H1 (cell line): ENCODE measurements around the gene CHRNA10. TPM values are rescaled to one million over a fixed set of nuclear protein-coding genes. Genes with fewer than 3 reads are reported as not detected.

ENCODE experiments used
- CTCF ChIA-PET: fragments of 300-600 bp; sonication (Branson Sonifier 250); formaldehyde crosslinking; loops from one replicate; lab custom pipeline; 2021; ENCODE audit not compliant: partially characterized antibody; lab: Charles Lee
- POLR2A ChIA-PET: fragments of 300-600 bp; sonication (Branson Sonifier 250); formaldehyde crosslinking; loops from one replicate; lab custom pipeline; 2021; ENCODE audit warnings: inconsistent platforms; ENCODE audit not compliant: partially characterized antibody; lab: Charles Lee
- DNase-seq, 2 experiments: peaks; one replicate each; pipeline versions ENCODE4 v3.0.0 to v3.0.0-alpha.2; 2010 to 2022; ENCODE audit warnings: low spot score in 2 of 2, low read depth in 1 of 2, mixed read lengths in 1 of 2
- FAIRE-seq: peaks from 2 replicates; lab custom pipeline; 2011; peaks lifted over from hg19 to GRCh38; lab: Jason Lieb, UNC
- H2AFZ ChIP-seq: 2 replicates; pipeline ENCODE4 v1.8.1; 2012; ENCODE audit warnings: low read length, inconsistent platforms
- H2AK5ac ChIP-seq: 2 replicates; pipeline ENCODE4 v1.6.1; 2013; ENCODE audit warnings: low read depth, low read length
- H2BK120ac ChIP-seq: replicated peaks from 2 replicates; pipeline ENCODE3; 2013; ENCODE audit warnings: low read depth, low read length, inconsistent platforms
- H2BK12ac ChIP-seq: 2 replicates; pipeline ENCODE4 v1.6.1; 2013; ENCODE audit warnings: low read depth, low read length
- H2BK15ac ChIP-seq: 2 replicates; pipeline ENCODE4 v1.6.1; 2013; ENCODE audit warnings: low read length
- H2BK20ac ChIP-seq: 2 replicates; pipeline ENCODE4 v1.6.1; 2013; ENCODE audit warnings: low read length
- H2BK5ac ChIP-seq: 2 replicates; pipeline ENCODE4 v1.6.1; 2013; ENCODE audit warnings: low read depth, low read length
- H3K14ac ChIP-seq: 2 replicates; pipeline ENCODE4 v1.6.1; 2013; ENCODE audit warnings: inconsistent platforms; ENCODE audit not compliant: insufficient read length
- H3K18ac ChIP-seq: 2 replicates; pipeline ENCODE4 v1.6.1; 2013; ENCODE audit warnings: low read length; ENCODE audit errors: extremely low read depth
- H3K23ac ChIP-seq: 2 replicates; pipeline ENCODE4 v1.6.1; 2013; ENCODE audit warnings: inconsistent platforms; ENCODE audit not compliant: insufficient read length
- H3K23me2 ChIP-seq: 2 replicates; pipeline ENCODE4 v1.6.1; 2013; ENCODE audit warnings: low read depth, low read length
- H3K27ac ChIP-seq: 2 replicates; pipeline ENCODE4 v1.6.1; 2011; ENCODE audit warnings: low read depth, low read length, inconsistent platforms
- H3K27me3 ChIP-seq, 4 experiments: replicated peaks in 1 of 4; 1 replicate in 1 of 4; 2 replicates in 3 of 4; pipeline versions ENCODE4 v1.6.1 to v1.8.1; 2011 to 2013; ENCODE audit warnings: low read length in 3 of 4, mild to moderate bottlenecking in 3 of 4, inconsistent platforms in 2 of 4, mixed read lengths in 2 of 4, moderate library complexity in 1 of 4; ENCODE audit not compliant: control insufficient read depth in 3 of 4, insufficient read depth in 3 of 4; ENCODE audit errors: extremely low read depth in 1 of 4
- H3K36me3 ChIP-seq, 4 experiments: 2 replicates each; pipeline versions ENCODE4 v1.6.1 to v1.8.1; 2011 to 2013; ENCODE audit warnings: mild to moderate bottlenecking in 4 of 4, low read length in 3 of 4, moderate library complexity in 2 of 4, control low read depth in 1 of 4, inconsistent platforms in 1 of 4; ENCODE audit not compliant: insufficient read depth in 4 of 4, control insufficient read depth in 2 of 4
- H3K4ac ChIP-seq: replicated peaks from 2 replicates; pipeline ENCODE3; 2013; ENCODE audit warnings: low read length, low read depth, mixed read lengths, inconsistent platforms; ENCODE audit not compliant: insufficient read length
- H3K4me1 ChIP-seq, 4 experiments: replicated peaks in 1 of 4; 1 replicate in 1 of 4; 2 replicates in 3 of 4; pipeline versions ENCODE4 v1.6.1 to v1.8.1; 2011 to 2013; ENCODE audit warnings: low read length in 3 of 4, inconsistent platforms in 2 of 4, mixed read lengths in 1 of 4; ENCODE audit not compliant: insufficient read depth in 4 of 4, control insufficient read depth in 3 of 4
- H3K4me2 ChIP-seq, 2 experiments: 2 replicates each; pipeline versions ENCODE4 v1.6.1 to v1.8.1; 2011 to 2013; ENCODE audit warnings: low read depth in 2 of 2, low read length in 2 of 2, control low read depth in 1 of 2, inconsistent platforms in 1 of 2, mild to moderate bottlenecking in 1 of 2; ENCODE audit not compliant: insufficient read depth in 1 of 2
- H3K4me3 ChIP-seq, 4 experiments: fragments of 200-600, 300-600 bp in 1 of 4; sonication (generic), shearing (Covaris generic), sonication (Bioruptor Twin) in 1 of 4; 2 replicates each; pipeline versions ENCODE4 v1.5.1 to v1.8.1; 2011 to 2016; ENCODE audit warnings: low read length in 4 of 4, low read depth in 3 of 4, control low read depth in 2 of 4, inconsistent platforms in 2 of 4, mild to moderate bottlenecking in 2 of 4, mixed read lengths in 1 of 4, moderate library complexity in 1 of 4; ENCODE audit not compliant: insufficient read depth in 2 of 4; ENCODE audit errors: extremely low read depth in 1 of 4
- H3K56ac ChIP-seq: replicated peaks from 2 replicates; pipeline ENCODE3; 2013; ENCODE audit warnings: low read depth, mild to moderate bottlenecking, mixed read lengths, low read length, inconsistent platforms; ENCODE audit not compliant: insufficient read length
- H3K79me1 ChIP-seq: 2 replicates; pipeline ENCODE4 v1.6.1; 2013; ENCODE audit warnings: low read depth, low read length, control low read depth
- H3K79me2 ChIP-seq, 2 experiments: 2 replicates each; pipeline versions ENCODE4 v1.6.1 to v1.8.1; 2012 to 2013; ENCODE audit warnings: low read length in 2 of 2, mild to moderate bottlenecking in 2 of 2, inconsistent platforms in 1 of 2; ENCODE audit not compliant: insufficient read depth in 2 of 2, control insufficient read depth in 1 of 2
- H3K9ac ChIP-seq, 4 experiments: replicated peaks in 1 of 4; 1 replicate in 1 of 4; 2 replicates in 3 of 4; pipeline versions ENCODE4 v1.6.1 to v1.8.1; 2011 to 2013; ENCODE audit warnings: low read depth in 3 of 4, low read length in 3 of 4, control low read depth in 2 of 4, mild to moderate bottlenecking in 2 of 4, moderate library complexity in 2 of 4, inconsistent platforms in 1 of 4; ENCODE audit errors: extremely low read depth in 1 of 4
- H3K9me3 ChIP-seq, 2 experiments: 2 replicates each; pipeline versions ENCODE4 v1.6.1 to v1.8.1; 2012 to 2013; ENCODE audit warnings: mild to moderate bottlenecking in 2 of 2, moderate library complexity in 2 of 2, control low read depth in 1 of 2, inconsistent platforms in 1 of 2, low read depth in 1 of 2, low read length in 1 of 2, mixed read lengths in 1 of 2; ENCODE audit not compliant: insufficient read depth in 2 of 2
- H4K20me1 ChIP-seq, 2 experiments: replicated peaks in 1 of 2; 2 replicates each; pipeline versions ENCODE3 to v1.8.1; 2011 to 2013; ENCODE audit warnings: inconsistent platforms in 2 of 2, low read length in 2 of 2, mild to moderate bottlenecking in 1 of 2; ENCODE audit not compliant: insufficient read depth in 2 of 2, control insufficient read depth in 1 of 2
- H4K5ac ChIP-seq: 2 replicates; pipeline ENCODE4 v1.6.1; 2013; ENCODE audit warnings: low read length, low read depth, mixed read lengths, inconsistent platforms; ENCODE audit not compliant: insufficient read length
- H4K8ac ChIP-seq: 2 replicates; pipeline ENCODE4 v1.8.0; 2013; ENCODE audit warnings: mild to moderate bottlenecking, moderate library complexity, low read length, inconsistent platforms; ENCODE audit not compliant: insufficient read depth; ENCODE audit errors: extremely low read depth
- H4K91ac ChIP-seq: replicated peaks from 2 replicates; pipeline ENCODE3; 2013; ENCODE audit warnings: low read length, mixed read lengths, inconsistent platforms; ENCODE audit not compliant: insufficient read length
- ATF2 ChIP-seq: IDR thresholded peaks from 2 replicates; pipeline ENCODE4 v1.6.1; 2012; ENCODE audit warnings: low read length, inconsistent platforms
- CTBP2 ChIP-seq: IDR thresholded peaks from 2 replicates; pipeline ENCODE4 v1.7.0; 2011; ENCODE audit warnings: borderline replicate concordance, mild to moderate bottlenecking, moderate library complexity, mixed read lengths, low read length; ENCODE audit not compliant: insufficient read depth, insufficient read length
- EZH2 ChIP-seq: fragments of 200-600 bp; sonication (generic); IDR thresholded peaks from 2 replicates; pipeline ENCODE4 v1.7.1; 2012; ENCODE audit warnings: low read depth, mild to moderate bottlenecking, moderate library complexity, low read length, inconsistent platforms; ENCODE audit not compliant: severe bottlenecking
- HDAC2 ChIP-seq, 2 experiments: fragments of 300-600 bp in 1 of 2; sonication (generic) in 1 of 2; IDR thresholded peaks; 2 replicates each; pipeline ENCODE4 v1.6.1; 2011 to 2012; ENCODE audit warnings: low read depth in 2 of 2, low read length in 2 of 2, mild to moderate bottlenecking in 2 of 2, moderate library complexity in 2 of 2, borderline replicate concordance in 1 of 2, inconsistent platforms in 1 of 2
- KDM5A ChIP-seq: fragments of 200-600 bp; IDR thresholded peaks from 2 replicates; pipeline ENCODE4 v1.7.1; 2012; ENCODE audit warnings: mild to moderate bottlenecking, low read length, inconsistent platforms, mixed read lengths
- NRF1 ChIP-seq: IDR thresholded peaks from 2 replicates; pipeline ENCODE4 v1.6.1; 2011; ENCODE audit warnings: mild to moderate bottlenecking, low read depth, low read length, improper control_type of control experiment
- RNF2 ChIP-seq: fragments of 200-900, 300-1000 bp; sonication (generic); IDR thresholded peaks from 2 replicates; pipeline ENCODE4 v1.7.1; 2016; ENCODE audit warnings: borderline replicate concordance, low read depth, mild to moderate bottlenecking, antibody characterized with exemption, low read length; ENCODE audit not compliant: poor library complexity, severe bottlenecking; ENCODE audit errors: missing control alignments
- SIX5 ChIP-seq: IDR thresholded peaks from 2 replicates; pipeline ENCODE4 v1.6.1; 2011; ENCODE audit warnings: mild to moderate bottlenecking, low read depth, low read length
- ZNF274 ChIP-seq: IDR thresholded peaks from 2 replicates; pipeline ENCODE4 v1.7.0; 2012; ENCODE audit warnings: low read length, borderline replicate concordance; ENCODE audit errors: extremely low read depth
- WGBS, 2 experiments: shearing (Covaris generic) in 1 of 2; methylation state at CpG; one replicate each; pipeline versions ENCODE4 v1.1.6 to v1.1.7; 2013 to 2015; ENCODE audit warnings: low lambda C conversion rate in 2 of 2, mixed read lengths in 2 of 2, inconsistent platforms in 1 of 2, low coverage in 1 of 2, missing lambda C conversion rate in 1 of 2; ENCODE audit not compliant: insufficient replicate concordance in 2 of 2, insufficient coverage in 1 of 2, insufficient read length in 1 of 2; ENCODE audit errors: extremely low coverage in 1 of 2, missing lambda C conversion rate in 1 of 2; 5-methylcytosine and 5-hydroxymethylcytosine counted together
- polyA plus RNA-seq, 7 experiments: library from polyadenylated mRNA; depleted of rRNA in 3 of 7; stranded (reverse) in 5 of 7; unstranded in 2 of 7; fragments of >200 nt in 5 of 7; fragments of 200-250 nt in 2 of 7; gene quantifications; 1 replicate in 5 of 7; 2 replicates in 1 of 7; 4 replicates in 1 of 7; pipeline versions ENCODE4 v1.2.1 to v1.2.3, GENCODE V29; 2011 to 2013; ENCODE audit warnings: missing spikeins in 2 of 7, mixed read lengths in 2 of 7
- total RNA-seq: library from RNA; stranded (reverse); fragmentation: NEBNext Ultra II Directional; extraction: Animal tissue kit (Norgen Biotek cat#: 25700); gene quantifications from 2 replicates; pipeline ENCODE4 v1.2.1, GENCODE V29; 2021

CHRNA10 gene
- total and polyA plus RNA-seq, 2 of the 8 experiments (the other 6 are each of a cell fraction or from before 2014, with no cell fraction given): 0.68 to 1.3 TPM

GRCh38 chr11:3659595-3660515 is 11.3 kb downstream of the CHRNA10 start:
- Histone ChIP-seq H3K4ac (no peak overlapping the region), H3K4me2 (no peak overlapping the region), H3K9ac (no peak overlapping the region), H2BK5ac (no peak overlapping the region), H2AFZ (no peak overlapping the region), H3K36me3 (no peaks in the 10 kb centered on the region), H3K27me3 (0 out of 7 replicates have a peak, but pooled peaks cover 0 to under 1% (median 0%) of the 10 kb centered on the region in 4 experiments), H4K20me1 (no peaks in the 10 kb centered on the region), H4K91ac (no peak overlapping the region), H3K4me1 (no peaks in the 10 kb centered on the region), H2BK20ac (no peak overlapping the region), H3K79me2 (no peaks in the 10 kb centered on the region), H3K79me1 (no peaks in the 10 kb centered on the region), H3K23me2 (no peaks in the 10 kb centered on the region), H3K56ac (no peak overlapping the region), H4K8ac (no peak overlapping the region), H2BK12ac (no peak overlapping the region), H4K5ac (no peak overlapping the region), H3K4me3 (no peak overlapping the region), H2BK120ac (no peak overlapping the region), H3K27ac (no peak overlapping the region), H3K23ac (no peak overlapping the region), H3K9me3 (no peaks in the 10 kb centered on the region), H3K14ac (no peak overlapping the region), H2BK15ac (no peak overlapping the region), H3K18ac (no peak overlapping the region), H2AK5ac (no peak overlapping the region)
- WGBS, 2 experiments: 94% methylated on average over 33 of the region's 33 CpGs; no CpG with 5 or more reads in 1 of the 2 experiments
- ChIA-PET POLR2A (no interaction called here), CTCF (interaction anchor here (0.6 to 0.9 kb wide), 2 partner anchors 13 to 19 kb away, joined by 3 read pairs; no protein-coding TSS in a partner anchor)
- DNase-seq (no peak), FAIRE-seq (no peak)
- TF ChIP-seq SIX5 (no peak), ZNF274 (no peak), ATF2 (no peak), EZH2 (no peak), RNF2 (no peak), CTBP2 (no peak), KDM5A (no peak), HDAC2 (IDR thresholded peaks at IDR 0.05; ENCODE audit: borderline replicate concordance in 1 of 2, low read depth in 2 of 2, low read length in 2 of 2) (no peak), NRF1 (no peak)
